ENCODE data around the gene KRTAP12-1.

The KRTAP12-1 gene, protein sequence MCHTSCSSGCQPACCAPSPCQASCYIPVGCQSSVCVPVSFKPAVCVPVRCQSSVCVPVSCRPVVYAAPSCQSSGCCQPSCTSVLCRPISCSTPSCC

DNA sequence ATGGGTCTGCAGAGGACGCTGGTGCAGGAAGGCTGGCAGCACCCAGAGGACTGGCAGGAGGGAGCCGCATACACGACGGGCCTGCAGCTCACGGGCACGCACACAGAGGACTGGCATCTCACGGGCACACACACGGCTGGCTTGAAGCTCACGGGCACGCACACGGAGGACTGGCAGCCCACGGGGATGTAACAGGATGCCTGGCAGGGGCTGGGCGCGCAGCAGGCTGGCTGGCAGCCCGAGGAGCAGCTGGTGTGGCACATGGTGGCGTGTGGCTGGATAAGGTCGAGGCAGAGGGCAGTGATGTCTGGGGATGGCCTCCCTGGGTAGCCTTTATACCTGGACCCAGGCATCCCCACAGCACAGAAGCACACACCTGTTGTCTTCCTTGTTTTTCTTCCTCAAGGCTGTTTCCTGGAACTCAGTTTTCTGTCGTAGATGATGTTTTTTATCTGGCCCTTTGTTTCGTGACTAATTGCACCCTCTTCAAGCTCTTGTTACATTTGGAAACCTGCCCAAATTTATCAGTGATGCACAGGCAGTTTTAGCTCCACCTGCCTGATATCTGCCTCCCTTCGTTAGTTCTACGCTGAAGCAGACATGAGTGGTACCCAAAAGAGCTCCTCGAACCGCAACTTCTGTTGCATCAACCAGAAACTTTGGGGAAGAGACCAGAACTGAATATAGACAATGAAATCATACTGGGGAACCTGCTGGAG, at the start of gene KRTAP12-1:
KRTAP12-1 (minus strand) TSS at position 303 of the 719 bp plus-strand sequence; CDS start at position 263, 40 bp downstream.
- H3K36me3 ChIP-seq (ENCODE audit: insufficient read depth) = no peaks in the 10 kb centered on the region
- H3K27me3 ChIP-seq (ENCODE audit: insufficient read depth, low read depth) = peaks cover 71% of the 10 kb centered on the region; the same call in 1 of the 2 replicates
- TF ChIP-seq, protein P1, sequence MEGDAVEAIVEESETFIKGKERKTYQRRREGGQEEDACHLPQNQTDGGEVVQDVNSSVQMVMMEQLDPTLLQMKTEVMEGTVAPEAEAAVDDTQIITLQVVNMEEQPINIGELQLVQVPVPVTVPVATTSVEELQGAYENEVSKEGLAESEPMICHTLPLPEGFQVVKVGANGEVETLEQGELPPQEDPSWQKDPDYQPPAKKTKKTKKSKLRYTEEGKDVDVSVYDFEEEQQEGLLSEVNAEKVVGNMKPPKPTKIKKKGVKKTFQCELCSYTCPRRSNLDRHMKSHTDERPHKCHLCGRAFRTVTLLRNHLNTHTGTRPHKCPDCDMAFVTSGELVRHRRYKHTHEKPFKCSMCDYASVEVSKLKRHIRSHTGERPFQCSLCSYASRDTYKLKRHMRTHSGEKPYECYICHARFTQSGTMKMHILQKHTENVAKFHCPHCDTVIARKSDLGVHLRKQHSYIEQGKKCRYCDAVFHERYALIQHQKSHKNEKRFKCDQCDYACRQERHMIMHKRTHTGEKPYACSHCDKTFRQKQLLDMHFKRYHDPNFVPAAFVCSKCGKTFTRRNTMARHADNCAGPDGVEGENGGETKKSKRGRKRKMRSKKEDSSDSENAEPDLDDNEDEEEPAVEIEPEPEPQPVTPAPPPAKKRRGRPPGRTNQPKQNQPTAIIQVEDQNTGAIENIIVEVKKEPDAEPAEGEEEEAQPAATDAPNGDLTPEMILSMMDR (conservative IDR thresholded peaks at IDR 0.05; ENCODE audit: low read depth, low read length) = no peak
- no peaks in the 10 kb centered on the region for H3K79me2 ChIP-seq (ENCODE audit: insufficient read depth, low read depth)
- no peak within 1 kb of the TSS for H3K4me3 ChIP-seq (IDR thresholded peaks at IDR 0.05; ENCODE audit: insufficient read depth, low read depth, low read length)
- H3K9ac ChIP-seq = no peak within 1 kb of the TSS
- H3K4me2 ChIP-seq = no peak within 1 kb of the TSS
- no peak within 1 kb of the TSS for H3K27ac ChIP-seq
- H3K4me1 ChIP-seq (ENCODE audit: low read depth, poor library complexity, severe bottlenecking) = no peaks in the 10 kb centered on the region
- H2AFZ ChIP-seq (ENCODE audit: low read depth) = no peak within 1 kb of the TSS
- H4K20me1 ChIP-seq (ENCODE audit: insufficient read depth) = no peaks in the 10 kb centered on the region

DNA sequence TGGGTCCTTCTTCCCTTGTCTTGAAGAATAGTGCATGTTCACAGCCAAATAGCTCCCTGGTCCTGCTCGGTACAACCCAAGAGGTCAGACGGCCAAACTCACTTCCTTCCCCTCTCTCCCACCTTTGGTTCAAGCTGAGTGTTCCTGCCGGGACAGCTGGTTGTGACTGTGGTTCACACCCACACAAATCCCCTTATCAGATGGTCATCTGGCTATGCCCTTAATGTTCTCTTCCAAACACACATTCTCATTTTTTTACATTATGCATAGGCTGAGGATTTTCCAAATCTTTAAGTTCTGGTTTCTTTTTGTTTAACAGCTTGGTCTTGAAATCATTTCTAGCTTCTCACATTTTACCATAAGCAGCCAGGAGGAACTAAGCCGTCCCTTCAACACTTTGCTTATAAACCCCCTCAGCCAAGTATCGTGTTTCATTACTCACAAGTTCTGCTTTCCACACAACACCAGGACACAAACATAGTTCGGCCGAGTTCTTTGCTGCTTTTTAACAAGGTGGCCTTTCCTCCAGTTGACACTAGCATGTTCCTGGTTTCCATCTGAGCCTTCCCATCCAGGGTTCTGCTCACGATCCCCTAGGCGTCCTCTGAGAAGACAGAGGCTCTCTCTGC, 49.1 kb upstream of the KRTAP12-1 start:
- Histone ChIP-seq H3K4me3 (IDR thresholded peaks at IDR 0.05; ENCODE audit: insufficient read depth, low read depth, low read length) (no peak overlapping the region), H3K36me3 (ENCODE audit: insufficient read depth) (no peaks in the 10 kb centered on the region), H3K9ac (no peak overlapping the region), H3K4me2 (no peak overlapping the region), H2AFZ (ENCODE audit: low read depth) (no peak overlapping the region), H3K27ac (no peak overlapping the region), H4K20me1 (ENCODE audit: insufficient read depth) (no peaks in the 10 kb centered on the region), H3K4me1 (ENCODE audit: low read depth, poor library complexity, severe bottlenecking) (no peaks in the 10 kb centered on the region), H3K79me2 (ENCODE audit: insufficient read depth, low read depth) (no peaks in the 10 kb centered on the region), H3K27me3 (ENCODE audit: insufficient read depth, low read depth) (peaks cover 86% of the 10 kb centered on the region)
- TF ChIP-seq, protein P1 (conservative IDR thresholded peaks at IDR 0.05; ENCODE audit: low read depth, low read length) = no peak

DNA sequence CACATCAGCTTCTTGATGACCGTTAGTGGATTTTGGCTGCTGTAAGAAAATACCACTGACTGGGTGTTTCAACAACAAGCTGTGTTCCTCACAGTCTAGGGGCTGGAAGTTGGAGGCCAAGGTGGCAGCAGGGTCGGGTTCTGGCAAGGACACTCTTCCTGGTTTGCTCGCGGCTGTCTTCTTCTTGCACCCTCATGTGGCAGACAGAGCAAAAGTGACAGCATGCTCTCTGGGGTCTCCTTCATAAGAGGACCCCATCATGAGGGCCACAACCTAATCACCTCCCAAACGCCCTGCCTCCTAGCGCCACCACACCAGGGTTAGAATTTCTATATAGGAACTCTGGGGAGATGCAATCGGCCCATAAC, 48.0 kb upstream of the KRTAP12-1 start:
- Histone ChIP-seq H3K27me3 (ENCODE audit: insufficient read depth, low read depth) (peaks cover 89% of the 10 kb centered on the region), H3K79me2 (ENCODE audit: insufficient read depth, low read depth) (no peaks in the 10 kb centered on the region)

DNA sequence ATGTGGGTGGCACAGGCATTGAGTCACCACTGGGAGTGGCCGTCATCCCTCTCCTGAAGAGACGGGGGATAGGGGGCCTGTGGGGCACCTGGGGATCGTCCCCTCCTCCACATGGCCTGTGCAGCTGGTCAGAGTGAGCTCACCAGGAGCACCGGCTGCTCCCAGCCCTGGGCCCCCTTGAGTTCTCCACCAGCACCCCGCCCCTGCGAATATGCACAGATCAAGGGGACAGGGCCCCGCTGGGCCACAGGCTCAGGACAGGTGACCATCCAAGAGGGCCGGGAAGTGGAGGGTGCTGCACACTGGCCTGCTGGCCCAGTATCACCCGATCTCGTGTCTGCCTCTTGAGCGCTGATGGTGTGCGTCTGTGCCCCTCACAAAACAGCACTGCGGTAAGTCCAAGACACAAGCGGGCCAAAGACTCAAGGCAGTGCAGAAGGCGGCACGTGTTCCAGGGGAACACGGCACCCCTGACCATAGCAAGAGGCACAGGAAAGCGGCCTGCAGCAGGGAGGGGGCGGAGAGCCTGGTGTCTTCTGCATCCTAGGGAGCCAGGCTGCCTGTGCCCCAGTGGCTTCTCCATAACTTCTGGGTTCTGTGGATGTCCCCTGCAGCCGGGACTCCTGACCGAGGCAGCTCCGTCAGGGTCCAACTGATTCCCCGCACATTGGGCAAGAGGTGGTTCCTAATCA, 47.5 kb upstream of the KRTAP12-1 start:
- Histone ChIP-seq H2AFZ (ENCODE audit: low read depth) (no peak overlapping the region), H3K36me3 (ENCODE audit: insufficient read depth) (no peaks in the 10 kb centered on the region), H3K4me2 (no peak overlapping the region), H3K4me3 (IDR thresholded peaks at IDR 0.05; ENCODE audit: insufficient read depth, low read depth, low read length) (no peak overlapping the region), H3K27ac (no peak overlapping the region), H3K9ac (no peak overlapping the region), H3K27me3 (ENCODE audit: insufficient read depth, low read depth) (peaks cover 89% of the 10 kb centered on the region), H3K4me1 (ENCODE audit: low read depth, poor library complexity, severe bottlenecking) (no peaks in the 10 kb centered on the region), H3K79me2 (ENCODE audit: insufficient read depth, low read depth) (no peaks in the 10 kb centered on the region), H4K20me1 (ENCODE audit: insufficient read depth) (no peaks in the 10 kb centered on the region)
- TF ChIP-seq, protein P1 (conservative IDR thresholded peaks at IDR 0.05; ENCODE audit: low read depth, low read length) = no peak

More for the DNA sequence above, 48.0 kb upstream of the KRTAP12-1 start:
- Histone ChIP-seq H3K9ac (no peak overlapping the region), H3K4me2 (no peak overlapping the region), H3K36me3 (ENCODE audit: insufficient read depth) (no peaks in the 10 kb centered on the region), H3K4me3 (IDR thresholded peaks at IDR 0.05; ENCODE audit: insufficient read depth, low read depth, low read length) (no peak overlapping the region), H4K20me1 (ENCODE audit: insufficient read depth) (no peaks in the 10 kb centered on the region), H2AFZ (ENCODE audit: low read depth) (no peak overlapping the region), H3K27ac (no peak overlapping the region), H3K4me1 (ENCODE audit: low read depth, poor library complexity, severe bottlenecking) (no peaks in the 10 kb centered on the region)
- TF ChIP-seq, protein P1 (conservative IDR thresholded peaks at IDR 0.05; ENCODE audit: low read depth, low read length) = no peak

Data from KMS-11 (cell line).